ENCODE results near the gene NUAK1.
A peak's percentile ranks its signal among the peaks of the same experiment; 100 is the strongest.

The NUAK1 gene

GRCh38 chr12:106128585-106129328 is 10.0 kb downstream of the NUAK1 start:
- no peak overlapping the region for H3K9ac ChIP-seq (ENCODE audit: low read length)
- H3K4me3 ChIP-seq (ENCODE audit: low read length), result no peak overlapping the region
- no peaks in the 10 kb centered on the region for H3K36me3 ChIP-seq (ENCODE audit: control insufficient read depth, insufficient read depth, low read length, severe bottlenecking)
- no peaks in the 10 kb centered on the region for H3K27me3 ChIP-seq (replicated peaks; ENCODE audit: control insufficient read depth, insufficient read depth, low read length)
- no peak for DNase-seq (ENCODE audit: low read depth)
- H3K4me1 ChIP-seq (ENCODE audit: control insufficient read depth, insufficient read depth, low read length), result peaks cover 79% of the 10 kb centered on the region
- H3K9me3 ChIP-seq (ENCODE audit: control insufficient read depth, low read length), result no peaks in the 10 kb centered on the region

GRCh38 chr12:106127338-106128126 is 11.2 kb downstream of the NUAK1 start:
- DNase-seq (ENCODE audit: low read depth), result peak; percentile 32
- Histone ChIP-seq H3K9me3 (ENCODE audit: control insufficient read depth, low read length) (no peaks in the 10 kb centered on the region), H3K4me3 (ENCODE audit: low read length) (no peak overlapping the region), H3K9ac (ENCODE audit: low read length) (peak overlapping the region; percentile 70), H3K4me1 (ENCODE audit: control insufficient read depth, insufficient read depth, low read length) (peaks cover 78% of the 10 kb centered on the region), H3K36me3 (ENCODE audit: control insufficient read depth, insufficient read depth, low read length, severe bottlenecking) (no peaks in the 10 kb centered on the region), H3K27me3 (replicated peaks; ENCODE audit: control insufficient read depth, insufficient read depth, low read length) (no peaks in the 10 kb centered on the region)

GRCh38 chr12:106126441-106127337 is 12.1 kb downstream of the NUAK1 start:
- Histone ChIP-seq H3K27me3 (replicated peaks; ENCODE audit: control insufficient read depth, insufficient read depth, low read length) (no peaks in the 10 kb centered on the region), H3K36me3 (ENCODE audit: control insufficient read depth, insufficient read depth, low read length, severe bottlenecking) (no peaks in the 10 kb centered on the region), H3K4me3 (ENCODE audit: low read length) (no peak overlapping the region), H3K9ac (ENCODE audit: low read length) (peak overlapping the region; percentile 70), H3K9me3 (ENCODE audit: control insufficient read depth, low read length) (no peaks in the 10 kb centered on the region), H3K4me1 (ENCODE audit: control insufficient read depth, insufficient read depth, low read length) (peaks cover 78% of the 10 kb centered on the region)
- DNase-seq (ENCODE audit: low read depth), result peak; percentile 73

GRCh38 chr12:106125351-106126095 is 13.2 kb downstream of the NUAK1 start:
- Histone ChIP-seq H3K4me3 (ENCODE audit: low read length) (no peak overlapping the region), H3K36me3 (ENCODE audit: control insufficient read depth, insufficient read depth, low read length, severe bottlenecking) (no peaks in the 10 kb centered on the region), H3K9me3 (ENCODE audit: control insufficient read depth, low read length) (no peaks in the 10 kb centered on the region), H3K27me3 (replicated peaks; ENCODE audit: control insufficient read depth, insufficient read depth, low read length) (no peaks in the 10 kb centered on the region), H3K4me1 (ENCODE audit: control insufficient read depth, insufficient read depth, low read length) (peaks cover 78% of the 10 kb centered on the region), H3K9ac (ENCODE audit: low read length) (peak overlapping the region; percentile 70)
- DNase-seq (ENCODE audit: low read depth), result no peak

GRCh38 chr12:106123551-106124081 is 15.1 kb downstream of the NUAK1 start:
- no peaks in the 10 kb centered on the region for H3K9me3 ChIP-seq (ENCODE audit: control insufficient read depth, low read length)
- H3K4me1 ChIP-seq (ENCODE audit: control insufficient read depth, insufficient read depth, low read length), result peaks cover 94% of the 10 kb centered on the region
- peak overlapping the region; percentile 85 for H3K9ac ChIP-seq (ENCODE audit: low read length)
- no peaks in the 10 kb centered on the region for H3K27me3 ChIP-seq (replicated peaks; ENCODE audit: control insufficient read depth, insufficient read depth, low read length)
- H3K36me3 ChIP-seq (ENCODE audit: control insufficient read depth, insufficient read depth, low read length, severe bottlenecking), result no peaks in the 10 kb centered on the region
- H3K4me3 ChIP-seq (ENCODE audit: low read length), result peak overlapping the region; percentile 65
- DNase-seq (ENCODE audit: low read depth), result peak; percentile 70

GRCh38 chr12:106123110-106123509 is 15.6 kb downstream of the NUAK1 start:
- no peak overlapping the region for H3K4me3 ChIP-seq (ENCODE audit: low read length)
- no peak for DNase-seq (ENCODE audit: low read depth)
- H3K36me3 ChIP-seq (ENCODE audit: control insufficient read depth, insufficient read depth, low read length, severe bottlenecking), result no peaks in the 10 kb centered on the region
- peak overlapping the region; percentile 85 for H3K9ac ChIP-seq (ENCODE audit: low read length)
- no peaks in the 10 kb centered on the region for H3K9me3 ChIP-seq (ENCODE audit: control insufficient read depth, low read length)
- H3K27me3 ChIP-seq (replicated peaks; ENCODE audit: control insufficient read depth, insufficient read depth, low read length), result no peaks in the 10 kb centered on the region
- peaks cover 97% of the 10 kb centered on the region for H3K4me1 ChIP-seq (ENCODE audit: control insufficient read depth, insufficient read depth, low read length)

- Histone ChIP-seq H3K36me3 (ENCODE audit: control insufficient read depth, insufficient read depth, low read length, severe bottlenecking) (no peaks in the 10 kb centered on the region), H3K9me3 (ENCODE audit: control insufficient read depth, low read length) (no peaks in the 10 kb centered on the region), H3K9ac (ENCODE audit: low read length) (peak overlapping the region; percentile 85), H3K27me3 (replicated peaks; ENCODE audit: control insufficient read depth, insufficient read depth, low read length) (no peaks in the 10 kb centered on the region), H3K4me1 (ENCODE audit: control insufficient read depth, insufficient read depth, low read length) (peaks cover 92% of the 10 kb centered on the region), H3K4me3 (ENCODE audit: low read length) (no peak overlapping the region)
- no peak for DNase-seq (ENCODE audit: low read depth)
Observed at GRCh38 chr12:106122004-106122403, 16.8 kb downstream of the NUAK1 start.

- H3K4me1 ChIP-seq (ENCODE audit: control insufficient read depth, insufficient read depth, low read length), result peaks cover 79% of the 10 kb centered on the region
- peak overlapping the region; percentile 85 for H3K9ac ChIP-seq (ENCODE audit: low read length)
- DNase-seq (ENCODE audit: low read depth), result no peak
- no peak overlapping the region for H3K4me3 ChIP-seq (ENCODE audit: low read length)
- H3K9me3 ChIP-seq (ENCODE audit: control insufficient read depth, low read length), result no peaks in the 10 kb centered on the region
- H3K36me3 ChIP-seq (ENCODE audit: control insufficient read depth, insufficient read depth, low read length, severe bottlenecking), result no peaks in the 10 kb centered on the region
- no peaks in the 10 kb centered on the region for H3K27me3 ChIP-seq (replicated peaks; ENCODE audit: control insufficient read depth, insufficient read depth, low read length)
Observed at GRCh38 chr12:106120519-106121105, 18.1 kb downstream of the NUAK1 start.

- Histone ChIP-seq H3K4me3 (ENCODE audit: low read length) (peak overlapping the region; percentile 33), H3K27me3 (replicated peaks; ENCODE audit: control insufficient read depth, insufficient read depth, low read length) (no peaks in the 10 kb centered on the region), H3K9ac (ENCODE audit: low read length) (peak overlapping the region; percentile 85), H3K9me3 (ENCODE audit: control insufficient read depth, low read length) (no peaks in the 10 kb centered on the region), H3K4me1 (ENCODE audit: control insufficient read depth, insufficient read depth, low read length) (peaks cover 81% of the 10 kb centered on the region), H3K36me3 (ENCODE audit: control insufficient read depth, insufficient read depth, low read length, severe bottlenecking) (no peaks in the 10 kb centered on the region)
- DNase-seq (ENCODE audit: low read depth), result no peak
Observed at GRCh38 chr12:106119301-106119700, 19.5 kb downstream of the NUAK1 start.

Measured in adipocyte (in vitro differentiated cells).